Mesothelial cell of epicardium (in vitro differentiated cells): ENCODE data around the gene PYROXD2. TPM values are rescaled to one million over a fixed set of nuclear protein-coding genes. Genes with fewer than 3 reads are reported as not detected.
"Not testable (repeated sequence)": the region's sequence is repeated elsewhere in the genome, so short reads cannot be mapped to it uniquely, and the experiment has no call there.

ENCODE experiments used
- DNase-seq, 2 experiments: peaks; one replicate each; pipeline ENCODE4 v3.0.0; 2021; ENCODE audit warnings: low spot score in 2 of 2; ENCODE audit not compliant: unreplicated experiment in 2 of 2
- H3K27ac Mint-ChIP-seq: 2 replicates; pipeline ENCODE4 v1.8.0; 2021; ENCODE audit warnings: mixed read lengths
- H3K27me3 Mint-ChIP-seq: 2 replicates; pipeline ENCODE4 v1.8.0; 2021; ENCODE audit warnings: low read depth, mixed read lengths
- H3K36me3 Mint-ChIP-seq: 2 replicates; pipeline ENCODE4 v1.8.0; 2021; ENCODE audit warnings: mixed read lengths
- H3K4me1 Mint-ChIP-seq: 2 replicates; pipeline ENCODE4 v1.8.0; 2021; ENCODE audit warnings: mixed read lengths
- H3K4me3 Mint-ChIP-seq: 2 replicates; pipeline ENCODE4 v1.8.0; 2021; ENCODE audit warnings: mild to moderate bottlenecking, moderate library complexity, mixed read lengths
- H3K9me3 Mint-ChIP-seq: 2 replicates; pipeline ENCODE4 v1.8.0; 2021; ENCODE audit warnings: mixed read lengths
- CTCF ChIP-seq: fragments of 200-600 bp; sonication (generic); IDR thresholded peaks from one replicate; pipeline ENCODE4 v1.5.0; 2021; ENCODE audit warnings: antibody characterized with exemption; ENCODE audit not compliant: unreplicated experiment
- total RNA-seq: library from RNA; stranded (reverse); gene quantifications from 3 replicates; pipeline ENCODE4 v1.2.1, GENCODE V29; 2021

Gene PYROXD2
- total RNA-seq, 1 donor from 2014 or later, result 31.9 TPM

- Mint-ChIP-seq H3K4me1 (peaks cover 12% of the 10 kb centered on the region), H3K27me3 (peaks cover 12% of the 10 kb centered on the region), H3K27ac (no peak overlapping the region), H3K9me3 (no peaks in the 10 kb centered on the region), H3K4me3 (no peak overlapping the region), H3K36me3 (no peaks in the 10 kb centered on the region)
- DNase-seq, result no peak
- TF ChIP-seq CTCF, result no peak
Measured at GRCh38 chr10:98353170-98353569, 61.8 kb downstream of the PYROXD2 start.

- Mint-ChIP-seq H3K9me3 (peaks cover 5% of the 10 kb centered on the region), H3K4me3 (no peak overlapping the region), H3K27ac (no peak overlapping the region), H3K36me3 (no peaks in the 10 kb centered on the region), H3K27me3 (peaks cover 12% of the 10 kb centered on the region), H3K4me1 (peaks cover 12% of the 10 kb centered on the region)
- DNase-seq, result no peak
- no peak for TF ChIP-seq CTCF
Measured at GRCh38 chr10:98351831-98352402, 63.1 kb downstream of the PYROXD2 start.

- no peak for TF ChIP-seq CTCF
- DNase-seq, result no peak
- Mint-ChIP-seq H3K36me3 (peaks cover 4% of the 10 kb centered on the region), H3K9me3 (peaks cover 13% of the 10 kb centered on the region), H3K4me3 (no peak overlapping the region), H3K27me3 (peaks cover 12% of the 10 kb centered on the region), H3K27ac (peak overlapping the region; percentile 62), H3K4me1 (peaks cover 12% of the 10 kb centered on the region)
Measured at GRCh38 chr10:98349508-98349922, 65.5 kb downstream of the PYROXD2 start.

- peaks cover 13% of the 10 kb centered on the region for H3K9me3 Mint-ChIP-seq
- H3K4me1 Mint-ChIP-seq, result peaks cover 7% of the 10 kb centered on the region
- TF ChIP-seq CTCF, result no peak
- peaks cover 4% of the 10 kb centered on the region for H3K36me3 Mint-ChIP-seq
- H3K27me3 Mint-ChIP-seq, result peaks cover under 1% of the 10 kb centered on the region
- no peak for DNase-seq
- no peak overlapping the region for H3K27ac Mint-ChIP-seq
- H3K4me3 Mint-ChIP-seq, result no peak overlapping the region
Measured at GRCh38 chr10:98346847-98347246, 68.1 kb downstream of the PYROXD2 start.

GRCh38 chr10:98344589-98345038 is 70.4 kb downstream of the PYROXD2 start:
- H3K27ac Mint-ChIP-seq, result no peak overlapping the region
- peaks cover 8% of the 10 kb centered on the region for H3K4me1 Mint-ChIP-seq
- no peaks in the 10 kb centered on the region for H3K27me3 Mint-ChIP-seq
- H3K9me3 Mint-ChIP-seq, result peaks cover 13% of the 10 kb centered on the region
- TF ChIP-seq CTCF, result no peak
- peaks cover 4% of the 10 kb centered on the region for H3K36me3 Mint-ChIP-seq
- no peak for DNase-seq
- no peak overlapping the region for H3K4me3 Mint-ChIP-seq

GRCh38 chr10:98341701-98342100 is 73.3 kb downstream of the PYROXD2 start:
- H3K4me3 Mint-ChIP-seq, H3K36me3 Mint-ChIP-seq, H3K4me1 Mint-ChIP-seq, H3K27ac Mint-ChIP-seq, H3K9me3 Mint-ChIP-seq, DNase-seq: not testable (repeated sequence)
- peaks cover 13% of the 10 kb centered on the region for H3K27me3 Mint-ChIP-seq
